ENCODE data around the gene GAL3ST1.
"Not testable (repeated sequence)": the region's sequence is repeated elsewhere in the genome, so short reads cannot be mapped to it uniquely, and the experiment has no call there.

Gene GAL3ST1, protein sequence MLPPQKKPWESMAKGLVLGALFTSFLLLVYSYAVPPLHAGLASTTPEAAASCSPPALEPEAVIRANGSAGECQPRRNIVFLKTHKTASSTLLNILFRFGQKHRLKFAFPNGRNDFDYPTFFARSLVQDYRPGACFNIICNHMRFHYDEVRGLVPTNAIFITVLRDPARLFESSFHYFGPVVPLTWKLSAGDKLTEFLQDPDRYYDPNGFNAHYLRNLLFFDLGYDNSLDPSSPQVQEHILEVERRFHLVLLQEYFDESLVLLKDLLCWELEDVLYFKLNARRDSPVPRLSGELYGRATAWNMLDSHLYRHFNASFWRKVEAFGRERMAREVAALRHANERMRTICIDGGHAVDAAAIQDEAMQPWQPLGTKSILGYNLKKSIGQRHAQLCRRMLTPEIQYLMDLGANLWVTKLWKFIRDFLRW

DNA sequence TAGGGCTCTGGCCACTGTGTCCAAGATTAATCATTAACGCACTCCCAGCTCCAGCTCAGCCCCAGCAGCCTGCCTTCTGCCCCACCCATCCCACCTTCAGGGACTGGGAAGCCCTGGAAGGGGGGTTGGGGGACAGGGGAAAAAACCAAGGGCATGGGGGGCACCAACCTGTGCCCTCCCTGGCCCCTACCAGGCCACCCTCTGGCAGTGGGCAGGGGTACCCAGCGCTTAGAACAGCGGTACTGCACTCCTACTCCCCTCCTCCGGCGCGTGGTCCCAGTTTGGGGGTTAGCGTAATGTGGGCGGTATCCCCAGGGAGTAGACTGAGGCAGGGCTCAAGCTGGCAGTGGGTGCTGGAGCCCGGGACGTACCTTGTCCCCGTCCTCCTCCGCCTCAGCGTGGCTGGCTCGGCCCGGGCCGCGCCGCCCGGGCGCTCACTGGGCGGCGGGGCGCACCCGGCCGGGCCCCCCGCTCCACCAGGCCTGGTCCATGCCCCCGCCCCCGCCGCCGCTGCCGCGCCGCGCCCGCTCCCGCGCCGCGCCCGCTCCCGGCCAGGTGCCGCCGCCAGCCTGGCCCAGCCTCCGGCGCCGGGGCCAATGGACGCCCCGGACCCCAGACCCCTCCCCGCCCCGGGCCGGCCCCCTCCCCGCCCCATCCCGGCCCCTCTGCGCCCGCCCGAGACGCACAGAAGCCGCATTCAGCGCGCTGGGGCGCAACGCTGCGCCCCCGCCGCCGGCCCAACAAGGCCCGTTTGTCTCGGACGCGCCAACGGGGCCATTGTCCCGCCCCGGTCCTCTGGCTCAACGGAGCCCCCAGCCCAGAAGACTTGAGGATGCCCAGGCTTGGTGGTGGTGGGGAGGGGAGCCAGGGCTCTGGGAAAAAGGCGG, at the start of gene GAL3ST1:
Gene GAL3ST1, minus strand, starts transcription at position 571 of the 887 bp plus-strand sequence. CDS start 17,273 bp downstream, outside the sequence.
- peaks cover 10% of the 10 kb centered on the region for H3K4me1 Mint-ChIP-seq (ENCODE audit: low read depth)
- no peak within 1 kb of the TSS for H3K4me3 Mint-ChIP-seq
- peaks cover 12% of the 10 kb centered on the region for H3K36me3 Mint-ChIP-seq
- no peaks in the 10 kb centered on the region for H3K27me3 Mint-ChIP-seq
- no peaks in the 10 kb centered on the region for H3K9me3 Mint-ChIP-seq (ENCODE audit: low read depth)
- no peak within 1 kb of the TSS for H3K27ac Mint-ChIP-seq

DNA sequence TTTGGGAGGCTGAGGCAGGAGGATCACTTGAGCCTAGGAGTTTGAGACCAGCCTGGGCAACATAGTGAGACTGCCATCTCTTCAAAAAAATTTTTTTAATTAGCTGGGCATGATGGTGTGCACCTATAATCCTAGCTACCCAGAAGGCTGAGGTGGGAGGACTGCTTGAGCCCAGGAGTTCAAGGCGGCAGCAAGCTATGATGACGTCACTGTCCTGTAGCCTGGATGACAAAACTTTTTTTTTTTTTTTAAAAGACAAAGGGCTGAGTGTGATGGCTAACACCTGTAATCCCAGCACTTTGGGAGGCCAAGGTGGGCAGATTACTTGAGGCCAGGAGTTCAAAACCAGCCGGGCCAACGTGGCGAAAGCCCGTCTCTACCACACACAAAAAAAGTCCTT, 45.4 kb upstream of the GAL3ST1 start:
- H3K9me3 Mint-ChIP-seq (ENCODE audit: low read depth); H3K27me3 Mint-ChIP-seq; H3K36me3 Mint-ChIP-seq; H3K4me1 Mint-ChIP-seq (ENCODE audit: low read depth); H3K27ac Mint-ChIP-seq; H3K4me3 Mint-ChIP-seq: not testable (repeated sequence)

DNA sequence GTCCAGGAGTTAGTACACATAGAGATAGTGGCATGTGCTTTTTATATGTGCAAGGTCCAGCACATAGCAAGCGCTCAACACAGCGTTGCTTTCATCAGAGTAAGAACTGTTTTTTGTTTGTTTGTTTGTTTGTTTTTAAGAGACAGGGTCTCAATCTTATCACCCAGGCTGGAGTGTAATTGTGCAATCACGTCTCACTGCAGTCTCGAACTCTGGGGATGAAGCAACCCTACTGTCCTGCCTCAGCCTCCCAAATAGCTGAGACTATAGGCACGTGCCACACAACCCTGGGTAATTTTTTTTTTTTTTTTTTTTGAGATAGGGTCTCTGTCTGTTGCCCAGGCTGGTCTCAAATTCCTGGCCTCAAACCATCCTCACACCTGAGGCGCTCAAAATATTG, 43.4 kb upstream of the GAL3ST1 start:
- H3K4me1 Mint-ChIP-seq (ENCODE audit: low read depth) = no peaks in the 10 kb centered on the region
- H3K4me3 Mint-ChIP-seq = no peak overlapping the region
- no peaks in the 10 kb centered on the region for H3K36me3 Mint-ChIP-seq
- H3K27me3 Mint-ChIP-seq = peaks cover 1% of the 10 kb centered on the region
- no peak overlapping the region for H3K27ac Mint-ChIP-seq
- H3K9me3 Mint-ChIP-seq (ENCODE audit: low read depth) = no peaks in the 10 kb centered on the region

DNA sequence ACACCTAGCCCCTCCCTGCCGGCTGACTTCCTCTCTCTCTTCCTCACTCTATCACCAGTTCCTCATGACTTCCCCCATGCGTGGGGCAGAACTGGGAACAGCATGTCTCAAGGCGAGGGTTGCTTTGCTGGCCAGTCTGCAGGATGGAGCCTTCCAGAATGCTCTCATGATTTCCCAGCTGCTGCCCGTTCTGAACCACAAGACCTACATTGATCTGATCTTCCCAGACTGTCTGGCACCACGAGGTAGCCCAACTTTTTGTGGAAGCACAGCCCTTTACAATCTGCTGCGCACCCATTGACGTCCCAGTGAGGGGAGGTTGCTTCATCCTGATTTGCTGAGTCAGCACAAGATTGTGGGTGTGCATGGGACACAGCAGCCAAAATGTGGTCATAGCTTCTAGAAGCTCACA, 41.1 kb upstream of the GAL3ST1 start:
- Mint-ChIP-seq H3K4me1 (ENCODE audit: low read depth) (no peaks in the 10 kb centered on the region), H3K9me3 (ENCODE audit: low read depth) (no peaks in the 10 kb centered on the region), H3K36me3 (no peaks in the 10 kb centered on the region), H3K27me3 (peaks cover 1% of the 10 kb centered on the region), H3K27ac (no peak overlapping the region), H3K4me3 (no peak overlapping the region)

DNA sequence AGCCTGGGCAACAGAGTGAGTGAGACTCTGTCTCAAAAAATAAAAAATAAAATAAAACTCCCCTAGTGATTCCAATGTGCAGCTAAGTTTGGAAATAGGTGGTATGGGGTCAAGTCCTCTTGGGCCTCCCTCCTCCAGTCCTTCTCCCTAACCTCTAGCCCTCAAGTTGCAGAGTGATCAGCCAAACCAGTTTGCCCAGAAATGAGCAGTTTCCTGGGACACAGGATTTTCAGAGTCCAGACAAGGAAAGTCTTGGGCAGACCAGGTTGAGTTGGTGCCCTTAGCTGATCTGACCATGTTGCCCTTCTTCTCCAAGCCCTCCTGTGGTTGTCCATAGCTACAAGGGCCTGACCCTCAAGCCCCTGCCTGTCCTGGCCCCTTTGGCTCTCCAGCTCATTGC, 40.4 kb upstream of the GAL3ST1 start:
- Mint-ChIP-seq H3K27ac (no peak overlapping the region), H3K9me3 (ENCODE audit: low read depth) (no peaks in the 10 kb centered on the region), H3K4me1 (ENCODE audit: low read depth) (no peaks in the 10 kb centered on the region), H3K27me3 (peaks cover 1% of the 10 kb centered on the region), H3K36me3 (no peaks in the 10 kb centered on the region), H3K4me3 (no peak overlapping the region)

DNA sequence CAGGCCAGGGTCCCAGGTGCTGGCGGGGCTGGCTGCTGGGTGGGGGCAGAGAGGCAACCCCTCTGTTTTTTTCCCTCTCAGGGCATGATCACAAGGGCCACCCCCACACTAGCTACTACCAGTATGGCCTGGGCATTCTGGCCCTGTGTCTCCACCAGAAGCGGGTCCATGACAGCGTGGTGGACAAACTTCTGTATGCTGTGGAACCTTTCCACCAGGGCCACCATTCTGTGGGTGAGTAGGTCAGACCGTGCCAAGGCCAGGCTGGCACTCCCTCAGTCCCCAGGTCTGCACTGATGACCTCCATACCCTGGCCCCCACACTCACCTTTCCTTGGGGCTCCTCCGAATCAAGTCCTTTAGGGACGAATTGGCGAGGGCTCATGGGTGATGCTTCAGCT, 39.8 kb upstream of the GAL3ST1 start:
- H3K36me3 Mint-ChIP-seq = no peaks in the 10 kb centered on the region
- no peak overlapping the region for H3K4me3 Mint-ChIP-seq
- no peak overlapping the region for H3K27ac Mint-ChIP-seq
- no peaks in the 10 kb centered on the region for H3K9me3 Mint-ChIP-seq (ENCODE audit: low read depth)
- H3K27me3 Mint-ChIP-seq = peaks cover 1% of the 10 kb centered on the region
- H3K4me1 Mint-ChIP-seq (ENCODE audit: low read depth) = no peaks in the 10 kb centered on the region

DNA sequence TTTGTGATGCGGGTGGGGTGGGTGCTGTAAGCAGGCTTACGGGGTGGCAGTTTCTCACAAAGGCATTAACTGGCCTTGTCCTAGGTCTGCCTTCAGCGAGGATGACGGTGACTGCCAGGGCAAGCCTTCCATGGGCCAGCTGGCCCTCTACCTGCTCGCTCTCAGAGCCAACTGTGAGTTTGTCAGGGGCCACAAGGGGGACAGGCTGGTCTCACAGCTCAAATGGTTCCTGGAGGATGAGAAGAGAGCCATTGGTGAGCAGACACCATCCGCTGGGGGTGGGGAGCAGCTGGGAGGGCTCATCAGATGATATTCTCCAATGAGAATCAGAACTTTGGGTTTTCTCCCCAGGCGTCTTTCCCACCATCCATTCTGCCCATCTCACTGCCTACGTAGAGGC, 38.3 kb upstream of the GAL3ST1 start:
- no peaks in the 10 kb centered on the region for H3K36me3 Mint-ChIP-seq
- H3K27ac Mint-ChIP-seq = no peak overlapping the region
- no peak overlapping the region for H3K4me3 Mint-ChIP-seq
- H3K4me1 Mint-ChIP-seq (ENCODE audit: low read depth) = peaks cover 3% of the 10 kb centered on the region
- peaks cover 1% of the 10 kb centered on the region for H3K27me3 Mint-ChIP-seq
- H3K9me3 Mint-ChIP-seq (ENCODE audit: low read depth) = no peaks in the 10 kb centered on the region

DNA sequence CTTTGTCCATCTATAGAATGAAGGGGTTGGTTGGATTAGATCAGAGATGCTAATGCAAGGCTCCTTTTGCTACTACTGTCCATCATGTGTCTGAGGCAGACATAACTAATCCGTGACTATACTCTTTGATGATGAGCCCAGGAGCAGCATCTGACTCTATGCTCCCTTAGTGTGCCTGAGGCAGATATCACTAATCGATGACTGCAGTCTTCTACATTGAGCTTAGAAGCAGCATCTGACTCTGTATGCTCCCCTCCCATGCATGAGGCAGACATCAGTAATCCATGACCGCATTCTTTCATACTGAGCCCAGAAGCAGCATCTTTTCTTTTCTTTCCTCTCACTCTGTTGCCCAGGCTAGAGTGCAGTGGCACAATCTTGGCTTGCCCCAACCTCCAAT, 36.7 kb upstream of the GAL3ST1 start:
- Mint-ChIP-seq H3K27me3 (peaks cover 1% of the 10 kb centered on the region), H3K4me1 (ENCODE audit: low read depth) (peaks cover 13% of the 10 kb centered on the region), H3K36me3 (no peaks in the 10 kb centered on the region), H3K4me3 (no peak overlapping the region), H3K27ac (no peak overlapping the region), H3K9me3 (ENCODE audit: low read depth) (no peaks in the 10 kb centered on the region)

DNA sequence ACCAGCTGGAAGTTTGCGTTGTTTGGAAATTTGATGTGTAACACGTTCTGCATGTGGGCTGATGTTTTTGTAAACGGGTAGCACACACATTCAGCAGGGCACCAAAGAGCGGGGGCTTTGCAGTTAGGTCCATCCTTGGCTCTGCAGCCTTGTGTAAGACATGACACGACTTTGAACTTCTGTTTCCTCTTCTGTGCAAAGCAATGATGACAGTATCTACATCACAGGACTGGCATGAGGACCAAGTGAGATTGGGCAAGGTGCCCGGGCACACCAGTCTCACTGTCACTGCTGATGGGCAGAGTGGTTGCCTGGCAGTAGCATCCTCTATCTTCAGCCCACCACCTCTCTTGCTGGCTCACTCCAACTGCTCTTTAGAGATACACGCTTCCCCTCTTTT, 35.8 kb upstream of the GAL3ST1 start:
- H3K4me3 Mint-ChIP-seq = no peak overlapping the region
- no peaks in the 10 kb centered on the region for H3K9me3 Mint-ChIP-seq (ENCODE audit: low read depth)
- no peak overlapping the region for H3K27ac Mint-ChIP-seq
- peaks cover 1% of the 10 kb centered on the region for H3K27me3 Mint-ChIP-seq
- peaks cover 20% of the 10 kb centered on the region for H3K4me1 Mint-ChIP-seq (ENCODE audit: low read depth)
- H3K36me3 Mint-ChIP-seq = no peaks in the 10 kb centered on the region

DNA sequence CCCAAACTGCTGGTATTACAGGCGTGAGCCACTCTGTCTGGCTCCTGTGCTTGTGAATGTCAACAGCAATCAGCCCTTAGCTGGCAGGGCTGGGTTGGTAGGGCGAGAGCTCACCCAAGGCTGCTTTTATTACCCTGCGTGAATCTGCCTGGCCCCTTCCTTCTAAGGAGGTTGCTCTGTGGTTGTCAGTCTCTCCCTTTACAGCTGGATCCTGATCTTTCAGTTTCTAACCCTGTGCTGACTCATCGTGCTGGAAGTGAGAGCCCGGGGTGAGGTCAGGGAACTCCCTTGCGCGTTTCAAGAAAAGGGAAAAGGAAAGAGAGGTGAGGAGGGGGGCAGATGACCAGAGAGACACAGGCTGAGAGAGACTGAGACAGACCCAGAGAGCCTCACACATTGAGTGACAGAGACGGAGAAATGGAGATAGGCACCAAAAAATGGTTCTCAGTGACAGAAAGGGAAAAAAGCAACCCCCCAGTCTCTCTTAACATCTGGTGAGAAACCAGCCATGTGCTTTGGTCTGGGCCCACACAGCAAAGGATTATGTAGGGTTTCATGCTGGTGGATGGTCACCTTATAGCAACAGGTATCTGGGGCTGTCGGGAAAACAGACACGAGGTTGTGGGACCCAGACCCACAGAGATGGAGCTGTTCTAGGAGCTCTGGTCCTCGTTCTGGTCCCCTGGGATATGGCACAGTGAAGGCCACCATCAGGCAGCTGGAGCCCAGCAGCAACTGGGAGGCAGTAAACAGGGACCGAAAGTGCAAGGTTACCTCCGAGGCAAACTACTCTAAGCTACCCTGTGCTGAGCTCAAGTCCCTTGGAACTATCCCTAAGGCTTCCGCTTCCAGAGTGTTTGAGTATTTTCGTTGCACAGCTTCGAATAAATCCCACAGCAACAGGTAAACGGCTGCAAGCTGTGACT, 35.1 kb upstream of the GAL3ST1 start:
- H3K4me3 Mint-ChIP-seq = no peak overlapping the region
- H3K9me3 Mint-ChIP-seq (ENCODE audit: low read depth) = no peaks in the 10 kb centered on the region
- H3K27ac Mint-ChIP-seq = no peak overlapping the region
- no peaks in the 10 kb centered on the region for H3K36me3 Mint-ChIP-seq
- H3K4me1 Mint-ChIP-seq (ENCODE audit: low read depth) = peaks cover 20% of the 10 kb centered on the region
- H3K27me3 Mint-ChIP-seq = peaks cover 1% of the 10 kb centered on the region

DNA sequence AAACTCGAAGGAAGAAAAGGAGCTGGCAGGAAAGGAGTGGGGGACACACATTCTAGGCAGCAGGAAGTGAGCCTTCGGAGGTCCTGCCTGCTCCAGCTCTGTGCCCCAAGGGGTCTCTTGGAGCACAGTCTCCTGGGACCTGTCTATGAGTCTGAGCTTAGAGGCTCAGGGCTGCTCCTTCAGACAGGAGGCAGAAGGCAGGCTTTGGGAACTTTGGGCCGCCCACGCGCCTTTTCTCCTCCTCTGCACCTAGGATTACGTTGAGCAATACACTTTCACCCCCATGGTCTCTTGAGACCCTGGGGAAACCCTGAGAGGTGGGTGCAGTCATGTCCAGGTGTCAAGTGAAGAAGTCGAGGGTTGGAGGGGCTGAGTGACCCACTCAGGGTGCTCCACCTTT, 33.5 kb upstream of the GAL3ST1 start:
- H3K4me1 Mint-ChIP-seq (ENCODE audit: low read depth) = peaks cover 20% of the 10 kb centered on the region
- no peak overlapping the region for H3K27ac Mint-ChIP-seq
- H3K36me3 Mint-ChIP-seq = no peaks in the 10 kb centered on the region
- no peaks in the 10 kb centered on the region for H3K9me3 Mint-ChIP-seq (ENCODE audit: low read depth)
- no peaks in the 10 kb centered on the region for H3K27me3 Mint-ChIP-seq
- no peak overlapping the region for H3K4me3 Mint-ChIP-seq

DNA sequence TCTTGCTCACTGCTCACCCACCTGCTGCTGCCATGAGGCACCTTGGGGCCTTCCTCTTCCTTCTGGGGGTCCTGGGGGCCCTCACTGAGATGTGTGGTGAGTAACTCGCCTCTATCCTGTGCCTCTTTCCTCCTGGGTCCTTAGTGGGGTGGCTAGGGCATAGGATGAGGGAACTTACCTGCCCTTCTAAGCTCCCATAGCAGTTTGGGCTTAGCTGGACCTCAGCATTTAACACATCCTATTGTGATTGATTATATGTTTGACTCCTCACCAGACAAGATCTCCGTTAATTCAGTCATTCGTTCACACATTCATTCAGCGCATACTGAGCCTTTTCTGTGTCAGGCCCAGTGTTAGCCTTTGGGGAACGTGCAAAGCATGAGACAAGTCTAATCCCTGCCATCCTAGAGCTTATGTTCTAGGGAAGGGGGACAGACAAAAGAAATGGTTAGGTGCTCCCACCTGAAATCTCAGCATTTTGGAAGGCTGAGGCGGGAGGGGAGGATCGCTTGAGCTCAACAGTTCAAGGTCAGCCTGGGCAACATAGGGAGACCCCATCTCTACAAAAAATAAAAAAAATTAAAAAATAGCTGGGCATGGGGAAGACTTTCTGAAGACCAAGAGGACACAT, 33.0 kb upstream of the GAL3ST1 start:
- Mint-ChIP-seq H3K4me3 (peak overlapping the region; percentile 82), H3K9me3 (ENCODE audit: low read depth) (no peaks in the 10 kb centered on the region), H3K27me3 (no peaks in the 10 kb centered on the region), H3K27ac (no peak overlapping the region), H3K36me3 (no peaks in the 10 kb centered on the region), H3K4me1 (ENCODE audit: low read depth) (peaks cover 20% of the 10 kb centered on the region)

DNA sequence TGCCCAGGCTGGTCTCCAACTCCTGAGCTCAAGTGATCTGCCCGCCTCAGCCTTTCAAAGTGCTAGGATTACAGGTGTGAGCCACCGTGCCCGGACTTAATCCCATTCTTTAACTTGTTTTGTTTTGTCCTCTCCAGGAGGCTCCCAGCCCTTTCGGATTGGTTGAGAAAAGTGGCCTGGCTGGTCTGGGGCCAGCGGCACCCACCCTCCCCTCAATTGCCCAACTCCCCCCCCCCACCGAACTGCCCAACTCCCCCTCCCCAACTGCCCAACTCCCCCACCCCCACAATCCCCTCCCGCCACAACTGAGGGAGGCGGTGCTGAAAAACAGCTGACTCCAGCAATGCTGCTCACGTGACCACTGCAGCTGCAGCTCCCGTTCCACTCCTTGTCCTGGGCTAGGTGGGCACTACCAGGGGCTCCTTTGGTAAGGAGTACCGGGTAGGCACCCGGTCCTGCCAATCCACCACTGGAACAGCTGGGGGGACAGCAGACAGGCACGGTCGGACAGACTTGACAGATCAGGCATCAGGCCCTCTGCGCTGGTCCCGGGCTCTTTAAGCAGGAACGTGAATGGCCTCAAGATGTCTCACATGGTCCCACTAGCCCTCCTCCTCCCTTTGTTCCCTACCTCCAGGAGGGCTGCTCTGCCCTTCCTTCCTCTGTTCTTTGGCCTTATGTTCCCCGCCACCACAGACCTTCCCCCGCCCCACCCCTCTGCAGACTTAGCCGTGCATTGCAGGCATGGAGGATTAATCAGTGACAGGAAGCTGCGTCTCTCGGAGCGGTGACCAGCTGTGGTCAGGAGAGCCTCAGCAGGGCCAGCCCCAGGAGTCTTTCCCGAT, 32.2 kb upstream of the GAL3ST1 start, which contains the start of gene TCN2:
Gene TCN2, plus strand, starts transcription at position 720 of the 845 bp plus-strand sequence. CDS start 158 bp downstream, outside the sequence.
- Mint-ChIP-seq H3K4me1 (ENCODE audit: low read depth) (peaks cover 21% of the 10 kb centered on the region), H3K27me3 (no peaks in the 10 kb centered on the region), H3K4me3 (peak within 1 kb of the TSS; percentile 82), H3K27ac (no peak within 1 kb of the TSS), H3K36me3 (no peaks in the 10 kb centered on the region), H3K9me3 (ENCODE audit: low read depth) (no peaks in the 10 kb centered on the region)
